PC-3 (cell line): Measurements from ENCODE around the gene PCCA.

ENCODE experiments used
- EZH2 ChIP-seq: fragments of 300-600 bp; sonication (generic); IDR thresholded peaks from one replicate; pipeline ENCODE4 v1.6.1; 2017; ENCODE audit warnings: antibody characterized with exemption, mild to moderate bottlenecking, low read length; ENCODE audit not compliant: unreplicated experiment
- EZH2phosphoT487 ChIP-seq: fragments of 300-600 bp; sonication (generic); IDR thresholded peaks from 2 replicates; pipeline ENCODE4 v1.6.1; 2018; ENCODE audit warnings: mild to moderate bottlenecking, antibody characterized with exemption, low read length, borderline replicate concordance
- TF ChIP-seq, protein P1 (sequence below): fragments of 300-600 bp; sonication (generic); conservative IDR thresholded peaks from 2 replicates; pipeline ENCODE4 v1.5.1; 2017; ENCODE audit warnings: antibody characterized with exemption, low read depth, mild to moderate bottlenecking, low read length

DNA sequence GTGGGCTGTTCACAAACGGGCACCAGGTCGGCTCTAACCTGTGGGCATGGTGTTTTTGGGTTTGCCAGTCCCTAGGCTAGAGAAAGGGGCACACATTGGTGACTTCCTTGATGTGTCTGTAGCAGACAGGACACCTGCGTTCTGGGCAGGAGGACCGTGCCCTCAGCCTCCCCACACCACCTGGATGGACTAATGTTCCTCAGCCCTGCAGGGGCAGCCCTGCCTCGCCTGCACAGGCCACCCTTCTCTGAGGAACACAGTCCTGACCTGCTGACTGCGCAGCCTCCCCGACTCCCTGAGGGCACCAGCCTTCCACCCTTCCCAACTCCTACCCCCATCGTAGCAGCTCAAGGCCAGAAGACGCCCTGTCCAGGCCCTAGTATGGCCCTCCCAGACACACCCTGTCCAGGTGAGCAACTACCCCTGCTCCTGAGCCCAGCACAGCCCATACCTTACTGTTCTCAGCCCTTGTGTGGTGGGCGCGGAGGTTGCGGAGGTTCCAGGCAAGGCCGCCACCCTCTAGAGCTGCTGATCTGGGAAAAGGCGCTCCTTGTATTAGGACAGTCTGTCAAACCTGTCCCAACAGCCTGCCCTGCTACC, 444.0 kb downstream of the PCCA start:
- TF ChIP-seq, protein P1, sequence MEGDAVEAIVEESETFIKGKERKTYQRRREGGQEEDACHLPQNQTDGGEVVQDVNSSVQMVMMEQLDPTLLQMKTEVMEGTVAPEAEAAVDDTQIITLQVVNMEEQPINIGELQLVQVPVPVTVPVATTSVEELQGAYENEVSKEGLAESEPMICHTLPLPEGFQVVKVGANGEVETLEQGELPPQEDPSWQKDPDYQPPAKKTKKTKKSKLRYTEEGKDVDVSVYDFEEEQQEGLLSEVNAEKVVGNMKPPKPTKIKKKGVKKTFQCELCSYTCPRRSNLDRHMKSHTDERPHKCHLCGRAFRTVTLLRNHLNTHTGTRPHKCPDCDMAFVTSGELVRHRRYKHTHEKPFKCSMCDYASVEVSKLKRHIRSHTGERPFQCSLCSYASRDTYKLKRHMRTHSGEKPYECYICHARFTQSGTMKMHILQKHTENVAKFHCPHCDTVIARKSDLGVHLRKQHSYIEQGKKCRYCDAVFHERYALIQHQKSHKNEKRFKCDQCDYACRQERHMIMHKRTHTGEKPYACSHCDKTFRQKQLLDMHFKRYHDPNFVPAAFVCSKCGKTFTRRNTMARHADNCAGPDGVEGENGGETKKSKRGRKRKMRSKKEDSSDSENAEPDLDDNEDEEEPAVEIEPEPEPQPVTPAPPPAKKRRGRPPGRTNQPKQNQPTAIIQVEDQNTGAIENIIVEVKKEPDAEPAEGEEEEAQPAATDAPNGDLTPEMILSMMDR: no peak
- no peak for TF ChIP-seq EZH2
- no peak for TF ChIP-seq EZH2phosphoT487
